Activated naive CD4-positive, alpha-beta T cell treated with anti-CD3 and anti-CD28 coated beads, Interleukin-2, amount 50 U/mL, for 16 hours (primary cell): ENCODE results near the gene ANXA11.
"Not testable (repeated sequence)": the region's sequence is repeated elsewhere in the genome, so short reads cannot be mapped to it uniquely, and the experiment has no call there.

Experiments used
- DNase-seq: peaks from one replicate; pipeline ENCODE4 v3.0.0-alpha.2; 2020

Gene ANXA11

DNA sequence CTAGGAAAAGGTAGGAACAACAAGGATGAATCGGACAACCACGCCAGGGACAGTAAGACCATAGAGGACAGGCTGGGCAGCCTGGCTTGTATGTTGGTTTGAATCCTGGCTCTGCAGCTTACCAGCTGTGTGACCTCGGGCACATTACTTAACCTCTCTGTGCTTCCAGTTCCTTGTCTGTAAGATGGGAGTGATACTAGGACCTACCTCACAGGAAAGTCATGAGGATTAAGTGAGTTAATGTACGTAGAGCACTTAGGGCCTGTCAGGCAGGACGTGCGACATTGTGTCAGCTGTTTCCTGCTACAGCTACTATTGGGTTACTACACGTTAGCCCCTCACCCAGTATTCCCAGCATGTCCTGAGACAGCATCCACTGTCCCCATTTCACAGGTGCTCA, 40.7 kb downstream of the ANXA11 start:
- DNase-seq, result no peak

DNA sequence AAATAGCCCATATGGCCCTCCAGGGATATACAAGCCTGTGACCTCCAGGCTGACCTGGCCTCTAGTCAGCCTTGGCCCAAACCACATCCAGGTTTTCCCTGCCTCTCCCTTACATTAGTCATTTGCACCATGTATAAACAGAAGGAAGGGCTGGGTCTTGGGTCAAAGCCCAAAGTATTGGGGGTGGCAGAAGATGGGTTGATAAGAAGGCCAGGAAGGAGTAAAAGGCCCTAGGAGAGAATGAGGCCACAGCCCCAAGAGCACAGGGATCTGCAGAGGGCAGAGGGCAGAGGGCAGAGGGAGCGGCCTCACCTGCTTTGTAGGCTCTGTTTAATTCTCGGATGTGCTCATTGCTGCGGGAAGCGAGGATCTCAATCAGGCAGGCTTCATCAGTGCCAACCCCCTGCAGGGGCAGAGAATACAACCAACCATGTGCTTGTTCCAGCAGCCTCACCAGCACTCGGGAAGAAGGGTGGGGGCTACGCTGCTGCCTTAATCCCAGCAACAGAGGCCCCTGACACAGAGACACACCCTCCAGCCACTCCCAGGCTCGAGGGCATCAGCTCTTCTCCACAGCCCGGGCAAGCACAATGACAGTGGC, 41.5 kb downstream of the ANXA11 start:
- DNase-seq, result no peak

DNA sequence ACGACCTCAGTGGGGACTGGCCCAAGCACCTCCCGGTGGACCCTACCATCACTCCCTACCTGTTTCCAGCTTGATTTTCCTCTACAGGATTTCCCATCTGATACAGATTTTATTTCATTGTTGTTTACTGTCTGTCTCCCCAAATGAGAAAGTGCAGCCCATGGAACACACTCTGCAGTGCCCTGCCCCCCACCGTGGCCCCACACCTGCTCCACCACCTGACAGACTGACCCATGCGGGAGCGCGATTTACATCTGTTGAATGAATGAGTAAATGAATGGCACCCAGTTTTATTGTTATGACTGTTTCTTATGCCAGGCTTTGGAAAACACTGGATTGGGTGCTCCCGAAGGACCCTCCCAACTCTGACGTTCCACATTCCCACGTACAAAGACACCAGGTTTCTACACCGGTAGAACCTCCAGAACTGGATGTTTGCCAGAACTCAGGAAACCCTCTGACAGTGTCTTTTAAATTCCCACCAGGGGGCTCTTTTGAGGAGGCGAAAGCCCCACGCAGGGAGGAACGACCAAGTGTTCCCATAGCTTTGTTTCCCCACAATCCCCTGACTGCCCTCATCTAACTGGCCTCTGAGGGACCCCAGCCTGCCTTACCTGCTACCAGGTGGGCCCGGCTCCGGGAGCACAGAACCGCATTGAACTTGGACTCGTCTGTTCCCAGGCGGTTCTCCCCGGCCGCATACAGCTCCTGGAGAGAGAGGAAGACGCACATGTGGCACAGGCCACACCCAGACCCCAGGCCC, 43.8 kb downstream of the ANXA11 start:
- no peak for DNase-seq

DNA sequence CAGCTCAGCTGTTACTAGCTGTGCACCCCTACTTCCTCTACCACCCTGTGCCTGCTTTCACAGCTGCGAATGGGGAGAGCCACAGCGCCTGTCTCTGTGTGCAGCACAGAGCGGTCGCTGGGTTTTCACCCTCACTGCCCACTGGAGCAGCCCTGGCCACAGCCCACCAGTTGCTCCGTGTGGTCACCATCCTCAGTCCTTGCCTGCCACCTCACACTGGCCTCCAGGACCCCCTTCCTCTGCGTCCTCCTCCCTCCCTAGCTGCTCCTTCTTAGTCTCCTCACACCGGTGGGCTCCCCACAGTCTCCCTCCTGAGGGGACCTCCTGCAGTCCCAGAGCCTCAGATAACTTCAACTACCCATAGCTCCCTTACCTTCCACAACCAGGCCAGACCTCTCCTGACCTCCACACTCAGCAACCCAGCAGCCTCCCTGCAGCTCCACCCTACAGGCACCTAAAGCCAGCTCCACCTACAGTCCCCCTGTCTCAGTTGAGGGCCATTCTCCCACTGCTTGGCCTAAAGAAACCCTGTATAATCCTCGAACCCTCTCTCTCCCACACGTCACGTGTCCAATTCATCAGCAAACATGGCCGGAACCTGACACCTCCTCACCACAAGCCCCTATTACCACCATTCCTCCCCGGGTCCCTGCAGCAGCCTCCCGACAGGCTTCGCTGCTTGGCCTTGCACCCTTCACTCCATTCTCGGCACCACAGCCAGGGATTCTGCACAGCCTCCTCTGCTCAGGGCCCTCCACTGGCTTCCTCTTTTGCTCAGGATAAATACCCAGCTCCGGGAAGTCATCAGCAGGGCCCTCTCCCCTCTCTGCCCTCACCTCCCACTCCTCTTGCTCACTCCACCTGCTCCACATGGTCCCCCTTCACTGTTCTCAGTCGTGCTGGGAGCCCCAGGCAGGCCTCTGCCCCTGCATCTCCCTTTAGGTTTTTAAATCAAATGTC, 44.7 kb downstream of the ANXA11 start:
- no peak for DNase-seq

DNA sequence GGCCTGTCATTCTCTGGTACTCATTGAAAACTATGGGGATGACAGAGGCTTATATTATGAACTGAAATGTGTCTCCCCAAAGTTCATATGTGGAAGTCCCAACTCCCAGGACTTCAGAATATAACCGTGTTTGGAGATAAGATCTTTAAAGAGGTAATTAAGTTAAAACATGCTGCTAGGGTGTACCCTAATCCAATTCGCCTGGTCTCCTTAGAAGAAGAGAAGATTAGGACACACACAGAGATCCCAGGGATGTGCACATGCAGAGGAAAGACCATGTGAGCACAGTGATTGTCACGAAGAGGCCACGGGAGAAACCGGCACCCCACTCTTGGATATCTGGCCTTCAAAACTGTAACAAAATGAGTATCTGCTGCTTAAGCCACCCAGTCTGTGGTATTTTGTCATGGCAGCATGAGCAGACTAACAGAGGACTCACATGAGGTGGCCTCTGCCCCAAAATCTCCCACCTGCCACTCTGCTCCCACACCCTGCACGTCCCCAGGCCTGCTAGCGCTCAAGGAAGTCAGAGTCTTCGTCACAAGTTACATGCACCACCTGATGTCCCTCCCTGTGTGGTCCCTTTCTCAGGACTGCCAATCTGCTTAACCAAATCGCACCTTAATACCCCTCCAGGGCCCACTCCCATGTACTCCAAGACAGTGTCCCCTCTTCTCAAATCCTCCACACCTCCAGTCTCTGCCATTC, 46.0 kb downstream of the ANXA11 start:
- no peak for DNase-seq

DNA sequence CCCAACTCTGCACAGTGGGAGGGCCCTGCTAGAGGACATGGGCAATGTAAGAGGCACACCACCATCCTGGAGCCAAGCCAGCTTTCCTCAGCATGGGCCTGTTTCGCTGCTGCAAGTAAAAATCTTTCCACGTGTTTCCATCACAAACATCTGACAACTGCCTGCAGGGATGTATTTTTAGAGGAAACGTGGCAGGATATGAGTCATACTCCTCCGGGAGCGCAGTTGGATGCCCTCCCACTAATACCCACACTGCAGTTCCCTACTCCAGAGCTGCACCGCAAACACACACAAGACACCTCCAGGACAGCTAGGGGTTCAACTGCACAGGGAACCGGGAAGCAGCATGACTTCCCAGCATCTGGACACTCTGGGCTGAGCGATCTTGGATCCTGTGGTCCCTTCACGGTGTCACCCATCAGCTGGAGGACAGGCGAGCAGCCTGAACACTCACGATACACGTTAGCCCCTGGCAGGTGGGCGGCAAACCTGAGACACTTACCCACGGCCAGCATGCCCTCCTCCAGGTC, 46.7 kb downstream of the ANXA11 start:
- no peak for DNase-seq

DNA sequence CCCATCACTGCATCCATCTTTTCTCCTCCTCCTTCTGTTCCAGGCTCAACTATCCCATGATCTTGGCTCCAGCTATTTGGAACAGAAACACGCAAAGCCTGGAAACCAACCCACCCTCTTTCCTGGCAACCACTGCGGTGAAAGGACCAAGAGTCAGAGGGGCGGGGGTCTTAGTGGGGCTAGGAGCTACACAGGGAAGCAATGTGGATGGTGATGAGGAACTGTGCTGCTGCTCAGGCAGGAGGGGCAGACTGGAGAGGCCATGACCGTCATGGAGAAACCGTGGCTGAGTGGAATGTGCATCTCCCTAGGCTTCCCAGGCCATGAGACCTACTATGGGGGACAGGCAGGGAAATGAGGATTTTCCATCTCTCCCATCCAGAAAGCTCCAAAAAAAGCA, 47.2 kb downstream of the ANXA11 start:
- DNase-seq, result no peak

DNA sequence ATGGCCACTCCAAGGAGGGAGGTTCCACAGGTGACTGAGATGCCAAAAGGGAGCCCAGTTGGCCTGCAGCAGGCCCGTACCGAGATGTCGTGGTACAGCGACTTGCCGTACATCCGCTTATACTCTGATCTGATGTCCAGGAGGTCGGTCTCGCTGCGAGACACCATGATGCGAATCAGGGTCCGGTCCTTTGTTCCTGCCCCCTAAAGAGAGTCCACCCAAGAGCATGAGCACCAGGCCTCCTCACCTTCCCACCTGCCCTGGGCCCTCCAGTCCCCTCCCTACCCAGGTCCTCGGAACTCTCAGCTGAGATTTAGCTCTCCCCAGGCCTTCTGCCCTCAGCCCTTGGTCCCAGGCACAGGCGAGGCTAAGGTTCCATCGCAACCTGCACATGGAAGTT, 47.8 kb downstream of the ANXA11 start:
- no peak for DNase-seq

DNA sequence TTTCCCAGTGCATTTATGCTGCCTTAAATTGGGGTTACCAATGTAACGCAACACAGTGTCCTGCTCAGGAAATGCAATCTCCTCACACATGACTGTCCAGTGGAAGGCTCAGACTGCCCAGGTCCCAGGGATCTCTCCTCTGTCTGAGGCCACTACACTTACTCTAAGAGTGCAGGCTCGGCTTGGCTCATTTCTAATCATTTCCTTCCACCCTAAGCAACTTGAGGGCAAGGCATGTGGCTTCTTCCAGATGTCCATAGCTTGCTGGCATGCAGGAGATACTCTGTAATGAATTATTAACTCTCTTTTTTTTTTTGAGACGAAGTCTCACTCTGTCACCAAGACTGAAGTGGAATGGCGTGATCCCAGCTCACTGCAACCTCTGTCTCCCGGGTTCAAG, 49.1 kb downstream of the ANXA11 start:
- no peak for DNase-seq

DNA sequence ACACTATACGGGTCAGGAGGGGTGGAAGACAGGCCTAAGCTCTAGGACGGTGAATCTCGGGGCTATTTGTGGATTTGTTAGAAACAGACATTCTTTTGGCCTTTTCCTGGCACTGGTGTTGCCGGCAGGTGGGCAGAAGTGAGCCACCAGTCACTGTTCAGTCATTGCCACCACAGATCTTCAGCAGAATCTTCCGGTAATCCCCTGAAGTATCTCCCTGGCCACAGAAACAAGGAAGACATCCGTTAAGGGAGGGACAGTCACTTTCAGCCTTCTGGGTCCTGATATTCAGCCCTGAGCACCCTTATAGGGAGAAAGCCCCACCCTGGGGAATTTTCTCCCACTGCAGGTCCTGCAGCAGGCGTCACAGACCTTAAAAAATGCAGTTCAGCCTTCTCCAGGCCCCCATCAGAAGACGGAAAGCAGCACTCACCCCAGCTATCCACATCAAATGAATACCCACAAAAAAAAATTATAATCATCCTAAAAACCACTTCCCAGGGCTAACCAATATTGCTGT, 49.6 kb downstream of the ANXA11 start:
- no peak for DNase-seq

DNA sequence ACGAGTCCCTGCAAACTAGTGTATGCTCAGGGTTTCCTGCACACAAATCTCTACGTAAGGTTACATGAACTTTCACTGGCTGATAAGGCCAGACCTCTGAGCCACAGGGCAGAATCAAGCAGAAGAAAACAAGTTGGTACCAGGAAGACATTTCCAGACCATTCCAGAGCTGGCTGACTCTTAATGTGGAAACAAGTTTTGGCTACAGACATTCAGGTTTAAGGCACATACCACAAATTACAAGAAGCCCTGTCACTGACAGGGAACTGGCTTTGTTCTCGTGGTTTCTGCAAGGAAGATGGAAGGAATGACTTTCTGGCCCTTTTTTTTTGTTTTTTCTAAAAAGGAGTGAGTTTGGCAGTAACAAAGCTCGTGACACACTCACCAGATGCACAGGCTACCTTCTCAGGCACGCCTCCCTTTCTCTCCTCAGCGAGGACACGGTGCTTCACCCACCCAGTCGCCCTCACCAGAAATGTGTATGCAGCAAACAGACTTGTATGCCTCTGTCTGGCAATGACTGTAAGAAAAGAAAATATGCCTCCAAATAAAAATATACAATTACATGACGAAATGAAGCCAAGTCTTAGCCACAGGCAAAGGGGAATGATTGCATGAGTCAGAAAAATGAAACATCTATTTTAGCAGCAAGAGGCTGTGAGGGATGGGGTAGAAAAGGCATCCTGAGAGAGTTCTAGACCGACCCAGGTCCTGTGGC, 50.2 kb downstream of the ANXA11 start:
- no peak for DNase-seq

DNA sequence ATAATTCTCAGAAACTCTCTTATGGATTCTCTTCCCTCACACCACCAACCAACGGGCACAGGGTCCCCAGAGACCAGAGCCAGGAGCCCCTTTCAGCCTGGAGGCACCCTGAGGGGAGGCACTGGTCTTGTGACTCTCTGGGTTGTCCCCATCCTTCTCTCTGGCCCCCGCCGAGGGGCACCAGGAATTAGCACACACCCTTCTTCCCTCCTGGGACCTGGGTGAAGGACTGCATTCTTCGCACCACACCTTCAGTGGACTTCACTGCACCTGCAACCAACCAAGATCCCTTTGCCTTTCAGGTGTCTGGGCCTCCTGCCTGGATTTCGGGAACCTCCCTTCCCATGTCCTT, 50.7 kb downstream of the ANXA11 start:
- DNase-seq, result no peak

DNA sequence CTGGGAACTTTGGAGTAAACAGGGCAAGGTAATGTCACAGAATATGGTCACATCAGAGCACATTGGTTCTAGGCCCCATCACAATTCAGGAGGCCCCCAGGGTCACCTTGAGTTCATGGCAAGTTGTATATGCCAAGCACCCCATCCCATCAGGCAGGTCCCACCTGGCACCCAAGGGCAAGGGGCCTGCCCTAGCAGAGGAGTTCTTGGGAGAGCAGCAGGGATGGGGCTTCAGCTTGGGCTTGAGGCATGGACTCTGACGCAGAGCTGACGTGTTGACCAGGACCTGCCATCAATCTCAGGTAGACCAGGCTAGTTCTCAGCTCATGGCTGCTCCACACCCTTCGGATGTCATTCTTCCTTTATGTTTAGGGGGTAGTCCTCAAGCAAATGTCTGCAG, 51.9 kb downstream of the ANXA11 start:
- no peak for DNase-seq

DNA sequence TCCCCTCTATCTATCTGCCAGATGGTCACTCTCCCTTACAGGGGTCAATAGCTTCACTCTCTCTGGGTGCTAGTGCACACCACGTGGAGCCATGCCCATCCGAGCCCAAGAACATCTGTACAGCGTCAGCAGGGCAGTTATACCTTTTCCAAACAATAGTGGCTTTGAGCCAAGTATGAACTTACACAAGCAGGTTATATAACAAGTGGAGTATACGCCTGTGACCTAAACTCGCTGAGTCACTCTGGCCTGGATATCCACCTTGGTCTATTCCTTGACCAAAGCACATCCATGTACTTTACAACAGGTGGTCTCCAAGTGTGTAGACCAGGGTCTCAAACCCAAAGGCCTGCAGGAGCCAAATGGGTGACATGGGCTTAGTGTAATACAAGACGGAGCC, 52.5 kb downstream of the ANXA11 start:
- DNase-seq, result no peak

DNA sequence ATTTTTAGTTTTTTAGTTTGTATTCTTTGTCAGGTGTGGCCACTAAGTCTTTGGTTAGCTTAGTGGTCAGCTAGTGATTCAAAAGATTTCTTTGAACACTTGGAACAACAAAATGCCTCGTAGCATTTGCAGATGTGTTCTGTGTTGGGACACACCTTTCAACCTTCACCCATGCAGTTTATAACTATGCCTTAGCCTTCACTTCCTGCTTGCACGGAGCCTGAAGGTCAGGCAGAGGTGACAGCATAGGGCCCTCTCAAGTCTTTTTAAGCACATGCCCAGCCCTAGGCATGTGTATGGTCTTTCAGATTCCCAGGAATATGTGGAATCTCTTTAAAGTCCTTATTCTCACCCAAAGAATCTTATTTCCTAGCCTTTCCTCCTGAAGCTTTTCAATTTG, 55.2 kb downstream of the ANXA11 start:
- DNase-seq, result no peak

DNA sequence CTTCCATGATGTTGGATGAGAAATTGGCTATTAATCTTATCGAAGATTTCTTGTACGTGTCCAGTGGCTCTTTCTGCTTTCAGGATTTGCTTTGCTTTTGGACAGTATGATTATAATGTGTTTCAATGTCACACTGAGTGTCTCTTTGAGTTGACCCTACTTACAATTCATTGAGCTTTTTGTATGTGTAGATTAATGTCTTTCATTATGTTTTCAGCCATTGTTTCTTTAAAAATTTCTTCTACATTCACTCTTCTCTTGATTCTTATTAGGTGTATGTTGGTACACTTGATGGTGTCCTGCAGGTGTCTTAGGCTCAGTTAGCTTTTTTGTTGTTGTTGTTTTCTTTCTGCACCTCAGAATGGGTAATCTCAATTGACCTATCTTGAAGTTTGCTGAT, 56.2 kb downstream of the ANXA11 start:
- no peak for DNase-seq

DNA sequence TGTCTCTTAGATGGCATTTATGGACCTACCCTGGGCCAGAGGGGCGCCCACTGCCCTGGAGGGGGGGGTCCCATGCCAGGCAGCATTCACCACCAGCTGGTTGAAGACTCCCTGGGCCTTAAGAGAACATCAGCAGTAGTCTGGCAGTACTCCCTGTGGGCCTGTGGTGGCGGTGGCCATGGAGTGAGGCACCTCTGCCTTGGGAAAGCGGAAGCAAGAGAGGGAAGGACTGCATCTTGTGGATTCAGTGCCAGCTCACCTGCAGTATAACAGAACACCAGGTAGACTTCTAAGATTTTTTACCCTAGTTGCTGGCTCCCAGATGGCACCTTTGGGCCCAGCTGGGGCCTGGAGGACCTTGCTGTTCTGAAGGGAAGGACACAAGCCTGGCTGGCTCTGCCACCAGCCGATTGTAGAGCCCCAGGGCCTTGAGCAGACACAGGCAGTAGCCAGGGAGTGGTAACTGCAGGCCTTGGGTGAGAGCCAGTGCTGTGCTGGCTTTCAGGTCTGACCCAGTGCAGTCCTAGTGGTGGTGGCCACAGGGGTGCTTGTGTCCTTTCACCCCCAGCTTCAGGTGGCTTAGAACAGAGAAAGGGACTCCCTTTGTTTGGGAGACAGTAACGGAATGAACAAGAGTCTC, 57.1 kb downstream of the ANXA11 start:
- no peak for DNase-seq

DNA sequence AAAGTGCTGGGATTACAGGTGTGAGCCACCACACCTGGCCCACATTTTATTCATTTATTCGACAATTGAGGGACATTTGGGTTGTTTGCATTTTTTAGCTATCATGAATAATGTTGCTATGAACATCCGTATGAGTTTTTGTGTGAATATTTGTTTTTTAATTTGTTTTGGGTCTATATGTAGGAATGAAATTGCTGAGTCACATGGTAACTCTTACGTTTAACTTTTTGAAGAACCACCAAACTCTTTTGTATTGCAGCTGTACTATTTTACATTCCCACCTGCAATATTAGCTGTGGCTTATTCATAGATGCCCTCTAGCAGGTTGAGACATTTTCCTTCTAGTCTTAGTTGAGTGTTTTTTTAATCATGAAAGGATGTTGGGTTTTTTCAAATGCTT, 58.4 kb downstream of the ANXA11 start:
- no peak for DNase-seq

DNA sequence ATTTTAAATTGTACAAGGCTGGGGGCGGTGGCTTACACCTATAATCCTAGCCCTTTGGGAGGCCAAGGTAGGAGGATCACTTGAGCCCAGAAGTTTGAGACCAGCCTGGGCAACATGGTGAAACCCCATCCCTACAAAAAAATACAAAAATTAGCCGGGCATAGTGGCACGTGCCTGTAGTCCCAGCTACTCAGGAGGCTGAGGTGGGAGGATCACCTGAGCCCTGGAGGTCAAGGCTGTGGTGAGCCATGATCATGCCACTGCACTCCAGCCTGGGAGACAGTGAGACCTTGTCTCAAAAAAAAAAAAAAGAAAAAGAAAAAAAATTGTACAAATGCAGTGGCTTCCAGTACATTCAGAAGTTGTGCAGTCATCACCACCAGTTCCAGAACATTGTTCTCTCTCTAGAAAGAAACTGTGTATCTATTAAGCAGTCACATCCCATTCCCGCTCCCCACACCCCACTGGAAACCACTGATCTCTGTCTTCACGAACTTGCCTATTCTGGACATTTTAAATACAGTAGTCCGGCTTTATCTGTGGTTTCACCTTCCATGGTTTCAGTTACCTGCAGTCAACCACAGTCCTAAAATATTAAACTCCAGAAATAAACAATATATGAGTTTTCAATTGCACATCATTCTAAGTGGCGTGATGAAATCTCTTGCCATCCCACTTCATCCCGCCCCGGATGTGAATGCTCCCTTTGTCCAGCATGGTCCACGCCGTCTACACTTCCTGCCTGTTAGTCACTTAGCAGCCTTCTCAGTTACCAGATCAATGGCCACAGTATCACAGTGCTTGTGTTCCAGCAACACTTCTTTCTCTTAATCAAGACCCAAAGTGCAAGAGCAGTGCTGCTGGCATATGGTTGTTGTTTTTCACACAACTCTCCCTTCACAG, 59.7 kb downstream of the ANXA11 start:
- not testable (repeated sequence) for DNase-seq

DNA sequence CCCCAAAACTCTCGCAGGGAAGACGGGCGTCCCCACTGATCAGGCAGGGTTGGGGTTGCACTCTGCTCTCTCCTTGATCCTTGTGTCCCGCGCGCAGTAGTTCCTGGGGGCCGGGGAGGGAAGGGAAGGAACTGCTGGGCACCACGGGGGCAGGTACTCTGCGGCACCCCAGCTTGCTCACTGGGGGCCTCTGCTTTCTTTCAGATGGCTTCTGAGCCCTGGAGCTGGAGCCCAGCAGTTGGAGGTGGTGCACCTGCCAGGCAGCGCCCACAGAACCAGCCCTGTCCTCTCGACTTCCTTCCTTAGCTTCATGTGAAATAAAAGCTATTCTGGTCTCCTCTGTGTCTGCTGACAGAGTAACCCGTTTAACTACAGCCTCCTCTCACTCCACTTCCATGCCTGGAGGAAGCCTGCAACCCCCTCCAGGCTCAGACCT, 60.6 kb downstream of the ANXA11 start:
- no peak for DNase-seq
